Measurements from ENCODE around the gene NQO2. TPM values are rescaled to one million over a fixed set of nuclear protein-coding genes. Genes with fewer than 3 reads are reported as not detected.

The NQO2 gene
- total RNA-seq, 1 experiment from 2014 or later: 45.7 TPM

- Histone ChIP-seq H3K4me1 (ENCODE audit: control insufficient read depth, insufficient read depth, low read length) (peaks cover 7% of the 10 kb centered on the region), H3K27ac (ENCODE audit: low read length) (no peak overlapping the region), H3K27me3 (ENCODE audit: control insufficient read depth, insufficient read depth, low read length) (no peaks in the 10 kb centered on the region), H3K4me3 (ENCODE audit: low read depth in 2 of 2, low read length in 2 of 2) (no peak overlapping the region), H3K9me3 (ENCODE audit: control insufficient read depth, insufficient read depth, low read depth, low read length) (no peaks in the 10 kb centered on the region), H3K36me3 (ENCODE audit: control insufficient read depth, insufficient read depth, low read length) (peaks cover 6% of the 10 kb centered on the region; the same call in 1 of the 2 replicates)
- intact Hi-C loops (cut with micrococcal nuclease; ENCODE audit: unreplicated experiment) (loop anchor here (2.0 kb wide), 1 partner anchor 37 kb away; no protein-coding TSS in a partner anchor), in situ Hi-C loops (cut with HindIII; ENCODE audit: low pct_unique_long_range_greater_than_20kb, low sequenced_read_pairs) (no loop called here)
- ATAC-seq: no peak
- DNase-seq (ENCODE audit: low read depth, low spot score): no peak
- ChIA-PET CTCF (interaction anchor here (0.6 to 1.3 kb wide), 9 partner anchors 10 to 161 kb away, joined by 3 to 19 read pairs (median 6); no protein-coding TSS in a partner anchor), POLR2A (no interaction called here)
- no TSS peak for BruUV-seq (replicated peaks)
- no peak for TF ChIP-seq REST (IDR thresholded peaks at IDR 0.05; ENCODE audit: insufficient read depth in 1 of 2, low read depth in 2 of 2, low read length in 1 of 2)
- TF ChIP-seq SIN3A (IDR thresholded peaks at IDR 0.05; ENCODE audit: borderline replicate concordance, insufficient read depth, low read depth, low read length): no peak
- TF ChIP-seq POLR2AphosphoS5 (IDR thresholded peaks at IDR 0.05; ENCODE audit: low read depth, low read length): no peak
- no peak for TF ChIP-seq TCF7L2 (IDR thresholded peaks at IDR 0.05; ENCODE audit: low read depth, low read length)
- TF ChIP-seq, protein P1, sequence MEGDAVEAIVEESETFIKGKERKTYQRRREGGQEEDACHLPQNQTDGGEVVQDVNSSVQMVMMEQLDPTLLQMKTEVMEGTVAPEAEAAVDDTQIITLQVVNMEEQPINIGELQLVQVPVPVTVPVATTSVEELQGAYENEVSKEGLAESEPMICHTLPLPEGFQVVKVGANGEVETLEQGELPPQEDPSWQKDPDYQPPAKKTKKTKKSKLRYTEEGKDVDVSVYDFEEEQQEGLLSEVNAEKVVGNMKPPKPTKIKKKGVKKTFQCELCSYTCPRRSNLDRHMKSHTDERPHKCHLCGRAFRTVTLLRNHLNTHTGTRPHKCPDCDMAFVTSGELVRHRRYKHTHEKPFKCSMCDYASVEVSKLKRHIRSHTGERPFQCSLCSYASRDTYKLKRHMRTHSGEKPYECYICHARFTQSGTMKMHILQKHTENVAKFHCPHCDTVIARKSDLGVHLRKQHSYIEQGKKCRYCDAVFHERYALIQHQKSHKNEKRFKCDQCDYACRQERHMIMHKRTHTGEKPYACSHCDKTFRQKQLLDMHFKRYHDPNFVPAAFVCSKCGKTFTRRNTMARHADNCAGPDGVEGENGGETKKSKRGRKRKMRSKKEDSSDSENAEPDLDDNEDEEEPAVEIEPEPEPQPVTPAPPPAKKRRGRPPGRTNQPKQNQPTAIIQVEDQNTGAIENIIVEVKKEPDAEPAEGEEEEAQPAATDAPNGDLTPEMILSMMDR (IDR thresholded peaks at IDR 0.05): no peak
Measured at GRCh38 chr6:2951728-2952127, 48.0 kb upstream of the NQO2 start.

DNA sequence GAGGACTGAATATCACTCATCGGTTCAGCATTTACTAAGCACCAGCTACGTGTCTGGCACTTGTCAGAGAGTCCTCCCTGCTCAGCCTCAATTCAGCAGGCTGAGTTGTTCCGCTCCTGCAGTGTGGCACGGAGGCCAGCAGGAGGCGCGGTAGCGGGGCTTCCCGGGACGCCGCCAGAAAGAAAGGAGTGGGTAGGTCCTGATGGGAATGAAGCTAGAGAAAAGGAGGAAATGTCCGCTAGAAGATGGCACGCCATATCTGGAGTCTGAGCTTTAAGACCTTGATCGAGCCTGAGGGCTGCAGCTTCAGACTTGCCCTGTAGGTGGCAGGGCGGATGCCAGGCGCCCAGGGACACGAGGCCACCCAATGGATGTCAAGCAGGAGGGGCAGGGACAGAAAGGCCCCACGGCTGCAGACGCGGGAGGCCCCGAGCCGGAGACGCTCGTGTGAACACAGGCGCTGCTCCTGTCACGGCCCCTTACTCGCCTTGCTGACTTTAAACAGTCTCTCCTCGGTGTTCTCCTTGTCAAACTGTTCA, 47.1 kb upstream of the NQO2 start:
- Histone ChIP-seq H3K36me3 (ENCODE audit: control insufficient read depth, insufficient read depth, low read length) (peaks cover 6% of the 10 kb centered on the region; the same call in 1 of the 2 replicates), H3K27ac (ENCODE audit: low read length) (peak overlapping the region; percentile 70), H3K4me1 (ENCODE audit: control insufficient read depth, insufficient read depth, low read length) (peaks cover 7% of the 10 kb centered on the region), H3K4me3 (ENCODE audit: low read depth in 2 of 2, low read length in 2 of 2) (no peak overlapping the region), H3K9me3 (ENCODE audit: control insufficient read depth, insufficient read depth, low read depth, low read length) (no peaks in the 10 kb centered on the region), H3K27me3 (ENCODE audit: control insufficient read depth, insufficient read depth, low read length) (no peaks in the 10 kb centered on the region)
- ATAC-seq (peak; percentile 97), DNase-seq (ENCODE audit: low read depth, low spot score) (peak; percentile 61)
- in situ Hi-C loops (cut with HindIII; ENCODE audit: low pct_unique_long_range_greater_than_20kb, low sequenced_read_pairs) (no loop called here), intact Hi-C loops (cut with micrococcal nuclease; ENCODE audit: unreplicated experiment) (loop anchor here (2.0 kb wide), 1 partner anchor 36 kb away; no protein-coding TSS in a partner anchor)
- CTCF ChIA-PET: interaction anchor here (0.6 to 1.3 kb wide), 15 partner anchors 11 to 162 kb away, joined by 3 to 19 read pairs (median 4); partner anchors contain the start of gene NQO2
- no TSS peak for BruUV-seq (replicated peaks)
- TF ChIP-seq SIN3A (IDR thresholded peaks at IDR 0.05; ENCODE audit: borderline replicate concordance, insufficient read depth, low read depth, low read length): no peak
- TF ChIP-seq, protein P1 (IDR thresholded peaks at IDR 0.05): peak; percentile 99
- TF ChIP-seq TCF7L2 (IDR thresholded peaks at IDR 0.05; ENCODE audit: low read depth, low read length): no peak
- no peak for TF ChIP-seq POLR2AphosphoS5 (IDR thresholded peaks at IDR 0.05; ENCODE audit: low read depth, low read length)
- TF ChIP-seq REST (IDR thresholded peaks at IDR 0.05; ENCODE audit: insufficient read depth in 1 of 2, low read depth in 2 of 2, low read length in 1 of 2): no peak
- POLR2A ChIA-PET: no interaction called here

Data from Panc1 (cell line).